Chondrocyte (in vitro differentiated cells): ENCODE data around the gene KIT. TPM values are rescaled to one million over a fixed set of nuclear protein-coding genes. Genes with fewer than 3 reads are reported as not detected.

Source experiments
- DNase-seq: peaks from one replicate; pipeline ENCODE4 v3.0.0; 2021; ENCODE audit warnings: mixed read lengths, low spot score
- H3K27ac Mint-ChIP-seq: one replicate; pipeline ENCODE4 v1.8.0; 2021; ENCODE audit warnings: mild to moderate bottlenecking, moderate library complexity, mixed read lengths; ENCODE audit not compliant: unreplicated experiment
- H3K27me3 Mint-ChIP-seq: 2 replicates; pipeline ENCODE4 v1.8.0; 2021; ENCODE audit warnings: low read depth, mixed read lengths
- H3K36me3 Mint-ChIP-seq: 2 replicates; pipeline ENCODE4 v1.8.0; 2021; ENCODE audit warnings: low read depth, mixed read lengths
- H3K4me1 Mint-ChIP-seq: 2 replicates; pipeline ENCODE4 v1.8.0; 2021; ENCODE audit warnings: low read depth, mild to moderate bottlenecking, mixed read lengths
- H3K4me3 Mint-ChIP-seq: one replicate; pipeline ENCODE4 v1.8.0; 2021; ENCODE audit warnings: mild to moderate bottlenecking, moderate library complexity, mixed read lengths; ENCODE audit not compliant: unreplicated experiment
- H3K9me3 Mint-ChIP-seq: 2 replicates; pipeline ENCODE4 v1.8.0; 2021; ENCODE audit warnings: low read depth, mixed read lengths
- total RNA-seq: library from RNA; stranded (reverse); gene quantifications from 3 replicates; pipeline ENCODE4 v1.2.1, GENCODE V29; 2021
- TF ChIP-seq, protein P1 (sequence below): fragments of 200-600 bp; sonication (generic); IDR thresholded peaks from 2 replicates; pipeline ENCODE4 v1.5.0; 2021; ENCODE audit warnings: antibody characterized with exemption, mild to moderate bottlenecking, moderate library complexity

Gene KIT
- total RNA-seq, 1 donor from 2014 or later, result 6.7 TPM

DNA sequence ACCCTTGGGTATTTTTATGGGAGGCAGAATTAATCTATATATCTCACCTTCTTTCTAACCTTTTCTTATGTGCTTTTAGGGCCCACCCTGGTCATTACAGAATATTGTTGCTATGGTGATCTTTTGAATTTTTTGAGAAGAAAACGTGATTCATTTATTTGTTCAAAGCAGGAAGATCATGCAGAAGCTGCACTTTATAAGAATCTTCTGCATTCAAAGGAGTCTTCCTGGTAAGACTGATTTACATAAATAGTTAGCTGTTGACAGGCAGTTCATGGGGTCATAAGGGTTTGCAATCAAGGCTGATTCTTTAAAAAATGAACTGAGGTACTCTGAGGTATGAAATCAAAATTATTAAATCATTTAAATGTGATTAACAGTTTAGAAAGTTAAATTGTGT, 71.5 kb downstream of the KIT start:
- no peaks in the 10 kb centered on the region for H3K9me3 Mint-ChIP-seq
- H3K4me3 Mint-ChIP-seq, result no peak overlapping the region
- peaks cover 2% of the 10 kb centered on the region for H3K4me1 Mint-ChIP-seq
- no peak overlapping the region for H3K27ac Mint-ChIP-seq
- peaks cover 4% of the 10 kb centered on the region for H3K36me3 Mint-ChIP-seq
- no peaks in the 10 kb centered on the region for H3K27me3 Mint-ChIP-seq
- TF ChIP-seq, protein P1, sequence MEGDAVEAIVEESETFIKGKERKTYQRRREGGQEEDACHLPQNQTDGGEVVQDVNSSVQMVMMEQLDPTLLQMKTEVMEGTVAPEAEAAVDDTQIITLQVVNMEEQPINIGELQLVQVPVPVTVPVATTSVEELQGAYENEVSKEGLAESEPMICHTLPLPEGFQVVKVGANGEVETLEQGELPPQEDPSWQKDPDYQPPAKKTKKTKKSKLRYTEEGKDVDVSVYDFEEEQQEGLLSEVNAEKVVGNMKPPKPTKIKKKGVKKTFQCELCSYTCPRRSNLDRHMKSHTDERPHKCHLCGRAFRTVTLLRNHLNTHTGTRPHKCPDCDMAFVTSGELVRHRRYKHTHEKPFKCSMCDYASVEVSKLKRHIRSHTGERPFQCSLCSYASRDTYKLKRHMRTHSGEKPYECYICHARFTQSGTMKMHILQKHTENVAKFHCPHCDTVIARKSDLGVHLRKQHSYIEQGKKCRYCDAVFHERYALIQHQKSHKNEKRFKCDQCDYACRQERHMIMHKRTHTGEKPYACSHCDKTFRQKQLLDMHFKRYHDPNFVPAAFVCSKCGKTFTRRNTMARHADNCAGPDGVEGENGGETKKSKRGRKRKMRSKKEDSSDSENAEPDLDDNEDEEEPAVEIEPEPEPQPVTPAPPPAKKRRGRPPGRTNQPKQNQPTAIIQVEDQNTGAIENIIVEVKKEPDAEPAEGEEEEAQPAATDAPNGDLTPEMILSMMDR, result no peak
- DNase-seq, result no peak

DNA sequence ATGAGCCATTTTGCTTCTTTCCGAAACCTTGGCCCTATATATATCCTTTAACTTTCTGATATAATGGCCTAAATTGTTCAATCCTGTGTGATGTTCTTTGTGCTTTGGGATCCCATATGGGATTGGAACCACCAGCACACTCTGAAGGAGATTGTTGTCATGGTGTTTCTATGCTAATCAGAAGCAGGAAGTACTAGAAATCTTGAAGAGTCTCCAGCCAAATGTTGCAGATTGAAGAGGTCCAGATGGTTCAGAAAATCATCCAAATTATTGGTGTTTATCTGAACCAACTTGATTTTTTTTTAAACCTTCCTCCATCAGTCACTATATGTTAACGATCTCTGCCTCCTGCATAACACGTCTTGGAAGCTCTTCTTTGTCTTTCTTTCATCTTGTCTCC, 72.8 kb downstream of the KIT start:
- no peak for DNase-seq
- H3K4me1 Mint-ChIP-seq, result peaks cover 2% of the 10 kb centered on the region
- H3K36me3 Mint-ChIP-seq, result peaks cover 4% of the 10 kb centered on the region
- H3K9me3 Mint-ChIP-seq, result no peaks in the 10 kb centered on the region
- no peak overlapping the region for H3K27ac Mint-ChIP-seq
- H3K27me3 Mint-ChIP-seq, result no peaks in the 10 kb centered on the region
- H3K4me3 Mint-ChIP-seq, result no peak overlapping the region
- TF ChIP-seq, protein P1, result no peak

- TF ChIP-seq, protein P1, result no peak
- Mint-ChIP-seq H3K4me3 (no peak overlapping the region), H3K27ac (no peak overlapping the region), H3K36me3 (peaks cover 4% of the 10 kb centered on the region), H3K9me3 (no peaks in the 10 kb centered on the region), H3K4me1 (peaks cover 2% of the 10 kb centered on the region), H3K27me3 (no peaks in the 10 kb centered on the region)
- DNase-seq, result no peak
Observed at GRCh38 chr4:54731552-54731951, 73.8 kb downstream of the KIT start.

DNA sequence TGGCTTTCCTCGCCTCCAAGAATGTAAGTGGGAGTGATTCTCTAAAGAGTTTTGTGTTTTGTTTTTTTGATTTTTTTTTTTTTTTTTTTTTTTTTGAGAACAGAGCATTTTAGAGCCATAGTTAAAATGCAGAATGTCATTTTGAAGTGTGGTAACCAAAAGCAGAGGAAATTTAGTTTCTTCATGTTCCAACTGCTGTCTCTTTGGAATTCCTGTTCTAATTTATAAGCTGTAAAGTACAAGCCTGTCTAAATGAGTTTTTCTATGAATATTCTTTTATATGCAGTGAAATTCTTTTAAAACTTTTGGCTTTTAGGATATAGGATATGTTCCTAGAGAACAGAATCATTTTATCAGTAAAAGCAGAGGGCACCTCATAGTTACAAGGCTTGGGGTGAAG, 74.2 kb downstream of the KIT start:
- no peaks in the 10 kb centered on the region for H3K9me3 Mint-ChIP-seq
- TF ChIP-seq, protein P1, result no peak
- no peaks in the 10 kb centered on the region for H3K27me3 Mint-ChIP-seq
- H3K4me3 Mint-ChIP-seq, result no peak overlapping the region
- no peak overlapping the region for H3K27ac Mint-ChIP-seq
- H3K36me3 Mint-ChIP-seq, result peaks cover 4% of the 10 kb centered on the region
- DNase-seq, result no peak
- H3K4me1 Mint-ChIP-seq, result peaks cover 2% of the 10 kb centered on the region

DNA sequence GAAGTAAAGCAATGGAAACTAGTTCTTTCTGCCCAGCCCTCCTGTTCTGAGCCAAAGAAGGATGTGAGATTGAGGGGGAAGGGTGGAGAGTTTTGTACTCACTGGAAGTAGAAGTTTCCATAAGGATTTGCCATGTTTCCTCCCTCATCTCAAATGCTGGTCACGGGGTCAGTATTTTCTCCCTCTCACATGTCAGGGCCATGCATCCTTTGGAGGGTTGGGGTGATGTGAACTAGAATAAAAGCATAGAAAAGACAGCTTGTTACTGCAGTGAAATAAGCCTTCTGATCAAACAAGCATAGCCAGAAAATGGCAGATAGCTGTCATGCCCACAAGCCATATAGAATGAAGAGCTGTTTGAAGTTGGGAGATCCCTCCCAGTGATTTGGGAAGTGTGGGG, 79.7 kb downstream of the KIT start:
- TF ChIP-seq, protein P1, result no peak
- peaks cover 2% of the 10 kb centered on the region for H3K9me3 Mint-ChIP-seq
- H3K27ac Mint-ChIP-seq, result no peak overlapping the region
- H3K27me3 Mint-ChIP-seq, result no peaks in the 10 kb centered on the region
- DNase-seq, result no peak
- H3K4me3 Mint-ChIP-seq, result no peak overlapping the region
- H3K4me1 Mint-ChIP-seq, result no peaks in the 10 kb centered on the region
- peaks cover 6% of the 10 kb centered on the region for H3K36me3 Mint-ChIP-seq
